Measurements from ENCODE around the gene BACH2. TPM values are rescaled to one million over a fixed set of nuclear protein-coding genes. Genes with fewer than 3 reads are reported as not detected.

Gene BACH2
- polyA plus RNA-seq, 1 donor from 2014 or later = 45.5 TPM

DNA sequence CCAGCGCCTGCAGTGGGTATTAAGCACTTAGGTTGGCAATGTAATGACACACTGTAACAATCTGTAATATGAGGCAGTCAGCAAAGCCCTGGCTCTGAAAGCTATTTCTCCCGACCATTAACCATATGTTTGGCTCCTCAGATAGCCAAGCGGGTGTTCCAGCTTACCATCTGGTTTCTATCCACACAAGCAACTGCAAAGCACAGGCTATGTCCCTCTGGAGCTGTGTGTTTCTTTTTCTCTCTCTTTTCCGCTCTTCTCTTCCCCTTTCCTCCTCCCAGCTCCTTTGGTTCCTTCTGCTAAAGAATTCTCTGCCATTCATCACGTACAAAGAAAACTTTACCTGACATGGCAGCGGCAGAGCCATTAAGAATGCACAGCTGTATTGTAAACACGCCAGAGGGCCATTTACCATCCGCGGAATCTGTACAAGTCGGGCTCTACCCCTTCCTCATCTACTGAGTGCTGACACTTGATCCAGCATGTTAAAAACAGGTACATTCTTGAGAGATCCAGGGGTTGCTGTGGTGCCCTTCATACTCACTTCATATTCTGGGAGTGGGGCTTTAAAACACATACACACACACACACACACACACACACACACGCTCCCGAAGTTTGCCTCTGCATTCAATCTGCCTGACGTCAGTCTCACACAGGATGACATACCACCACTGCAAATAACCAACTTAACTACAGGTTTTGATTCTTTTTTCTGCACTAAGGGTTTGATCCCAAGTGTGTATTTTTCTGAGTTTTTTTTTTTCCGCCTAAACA, 77.2 kb downstream of the BACH2 start:
- no peaks in the 10 kb centered on the region for H3K27me3 ChIP-seq (ENCODE audit: insufficient read depth, low read depth, low read length)
- peak overlapping the region; percentile 40 for H3K4me2 ChIP-seq (ENCODE audit: low read length)
- H3K4me3 ChIP-seq (ENCODE audit: low read length) = peak overlapping the region; percentile 53
- no peaks in the 10 kb centered on the region for H3K9me3 ChIP-seq (ENCODE audit: low read length)
- no peak overlapping the region for H2AFZ ChIP-seq (ENCODE audit: low read depth, low read length)
- H3F3A ChIP-seq (ENCODE audit: insufficient read depth, low read length, poor library complexity, severe bottlenecking) = peaks cover 17% of the 10 kb centered on the region
- H3K36me3 ChIP-seq (ENCODE audit: insufficient read depth, low read length) = no peaks in the 10 kb centered on the region
- H3K9ac ChIP-seq (ENCODE audit: low read length) = peak overlapping the region; percentile 63
- peaks cover 43% of the 10 kb centered on the region for H3K79me2 ChIP-seq (replicated peaks; ENCODE audit: insufficient read depth, low read length)
- no peaks in the 10 kb centered on the region for H4K20me1 ChIP-seq (ENCODE audit: insufficient read depth)
- peak overlapping the region; percentile 86 for H3K27ac ChIP-seq (ENCODE audit: low read length)
- TF ChIP-seq EP300 (conservative IDR thresholded peaks at IDR 0.05; ENCODE audit: poor library complexity, severe bottlenecking) (peak; percentile 20), POLR2AphosphoS5 (IDR thresholded peaks at IDR 0.05) (peak; percentile 57), TAF1 (IDR thresholded peaks at IDR 0.05; ENCODE audit: low read depth) (no peak), SMC3 (conservative IDR thresholded peaks at IDR 0.05; ENCODE audit: poor library complexity) (peak; percentile 19), MXI1 (conservative IDR thresholded peaks at IDR 0.05; ENCODE audit: poor library complexity, severe bottlenecking) (no peak)
- no peaks in the 10 kb centered on the region for H3K9me2 ChIP-seq (ENCODE audit: insufficient read depth, low read length)

GRCh38 chr6:90218959-90219208, 77.8 kb downstream of the BACH2 start:
- H3K79me2 ChIP-seq (replicated peaks; ENCODE audit: insufficient read depth, low read length) = peaks cover 48% of the 10 kb centered on the region
- H4K20me1 ChIP-seq (ENCODE audit: insufficient read depth) = no peaks in the 10 kb centered on the region
- no peaks in the 10 kb centered on the region for H3K27me3 ChIP-seq (ENCODE audit: insufficient read depth, low read depth, low read length)
- no peak for TF ChIP-seq REST (IDR thresholded peaks at IDR 0.05; ENCODE audit: borderline replicate concordance)
- no peak for TF ChIP-seq EZH2 (IDR thresholded peaks at IDR 0.05; ENCODE audit: borderline replicate concordance, insufficient read depth, low read length, poor library complexity, severe bottlenecking)
- TF ChIP-seq MXI1 (conservative IDR thresholded peaks at IDR 0.05; ENCODE audit: poor library complexity, severe bottlenecking) = no peak
- TF ChIP-seq RAD21 (conservative IDR thresholded peaks at IDR 0.05) = no peak
- TF ChIP-seq POLR2AphosphoS5 (IDR thresholded peaks at IDR 0.05) = no peak
- TF ChIP-seq CTCF (IDR thresholded peaks at IDR 0.05; ENCODE audit: poor library complexity, severe bottlenecking) = no peak
- TF ChIP-seq TAF1 (IDR thresholded peaks at IDR 0.05; ENCODE audit: low read depth) = no peak
- no peak for TF ChIP-seq SMC3 (conservative IDR thresholded peaks at IDR 0.05; ENCODE audit: poor library complexity)
- no peak for TF ChIP-seq EP300 (conservative IDR thresholded peaks at IDR 0.05; ENCODE audit: poor library complexity, severe bottlenecking)
- H3K36me3 ChIP-seq (ENCODE audit: insufficient read depth, low read length) = no peaks in the 10 kb centered on the region
- H3K9me2 ChIP-seq (ENCODE audit: insufficient read depth, low read length) = no peaks in the 10 kb centered on the region
- H3K4me3 ChIP-seq (ENCODE audit: low read length) = peak overlapping the region; percentile 53
- H3K27ac ChIP-seq (ENCODE audit: low read length) = peak overlapping the region; percentile 86
- H3K9me3 ChIP-seq (ENCODE audit: low read length) = no peaks in the 10 kb centered on the region
- no peak overlapping the region for H2AFZ ChIP-seq (ENCODE audit: low read depth, low read length)
- peaks cover 17% of the 10 kb centered on the region for H3F3A ChIP-seq (ENCODE audit: insufficient read depth, low read length, poor library complexity, severe bottlenecking)
- H3K9ac ChIP-seq (ENCODE audit: low read length) = peak overlapping the region; percentile 63
- peak overlapping the region; percentile 40 for H3K4me2 ChIP-seq (ENCODE audit: low read length)
